Fibroblast of skin of right quadriceps (primary cell): ENCODE data around the gene PROSER3.

Source experiments
- DNase-seq: peaks from one replicate; pipeline ENCODE4 v3.0.0-alpha.2; 2013

PROSER3 gene

GRCh38 chr19:35779033-35779432 lies 21.1 kb downstream of the PROSER3 start:
- no peak for DNase-seq

GRCh38 chr19:35780058-35780457 lies 22.1 kb downstream of the PROSER3 start:
- DNase-seq = no peak

GRCh38 chr19:35780717-35781116 lies 22.7 kb downstream of the PROSER3 start:
- DNase-seq = no peak

- no peak for DNase-seq
These were observed 23.7 kb downstream of the PROSER3 start for GRCh38 chr19:35781650-35782049.

GRCh38 chr19:35782589-35782988 lies 24.6 kb downstream of the PROSER3 start:
- DNase-seq = no peak

- no peak for DNase-seq
These were observed 25.8 kb downstream of the PROSER3 start for GRCh38 chr19:35783469-35784434.

GRCh38 chr19:35784503-35785338 lies 26.7 kb downstream of the PROSER3 start:
- no peak for DNase-seq

GRCh38 chr19:35785339-35785627 lies 27.3 kb downstream of the PROSER3 start:
- DNase-seq = no peak

- DNase-seq = no peak
These were observed 28.6 kb downstream of the PROSER3 start for GRCh38 chr19:35786299-35787160.

GRCh38 chr19:35787227-35787799 lies 29.3 kb downstream of the PROSER3 start:
- DNase-seq = no peak

GRCh38 chr19:35788205-35788960 lies 30.4 kb downstream of the PROSER3 start:
- no peak for DNase-seq

- DNase-seq = no peak
These were observed 31.4 kb downstream of the PROSER3 start for GRCh38 chr19:35789195-35789977.

GRCh38 chr19:35789978-35790944 lies 32.3 kb downstream of the PROSER3 start:
- DNase-seq = no peak

- no peak for DNase-seq
These were observed 33.2 kb downstream of the PROSER3 start for GRCh38 chr19:35790981-35791813.

GRCh38 chr19:35791814-35792279 lies 33.9 kb downstream of the PROSER3 start:
- no peak for DNase-seq

- no peak for DNase-seq
These were observed 34.3 kb downstream of the PROSER3 start for GRCh38 chr19:35792312-35792711.

- no peak for DNase-seq
These were observed 34.9 kb downstream of the PROSER3 start for GRCh38 chr19:35792888-35793287.

GRCh38 chr19:35793381-35794165 lies 35.6 kb downstream of the PROSER3 start:
- no peak for DNase-seq
